Measurements from ENCODE around the gene CCNE1.
"Not testable (repeated sequence)": the region's sequence is repeated elsewhere in the genome, so short reads cannot be mapped to it uniquely, and the experiment has no call there.

The CCNE1 gene

DNA sequence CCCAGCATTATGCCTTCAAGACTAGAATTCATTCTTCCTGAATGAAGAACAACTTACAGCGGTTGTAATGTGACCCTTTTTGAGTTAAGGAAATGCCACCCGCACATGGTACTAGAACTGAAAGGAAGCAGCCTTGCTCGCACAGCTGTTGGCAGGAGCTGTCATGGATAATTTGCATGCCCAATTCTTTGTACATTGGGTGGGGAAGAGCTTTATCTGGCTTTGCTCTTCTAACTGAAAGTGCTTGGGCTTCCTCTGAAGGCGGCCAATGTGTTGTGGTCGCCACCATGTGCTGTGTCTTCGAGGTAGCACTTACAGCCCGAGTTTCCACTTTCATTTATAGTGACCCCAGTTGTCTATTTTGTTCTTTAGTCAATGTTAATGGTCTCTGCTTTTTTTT is 3.4 kb downstream of the CCNE1 start:
- no peak for DNase-seq (ENCODE audit: low read depth)

DNA sequence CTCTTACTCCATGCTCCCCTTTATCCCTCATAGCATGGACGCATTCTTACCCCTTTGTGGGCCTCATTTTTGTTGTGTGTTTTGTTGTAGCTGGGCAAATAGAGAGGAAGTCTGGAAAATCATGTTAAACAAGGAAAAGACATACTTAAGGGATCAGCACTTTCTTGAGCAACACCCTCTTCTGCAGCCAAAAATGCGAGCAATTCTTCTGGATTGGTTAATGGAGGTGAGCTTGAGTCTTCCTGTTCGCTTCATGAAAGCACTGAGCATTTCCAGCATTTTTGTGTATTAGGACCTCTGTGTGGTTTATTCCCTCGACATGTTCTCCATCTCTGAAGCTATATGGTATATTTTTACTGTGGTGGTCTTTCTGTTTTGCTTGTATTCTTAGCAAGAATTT is 5.5 kb downstream of the CCNE1 start:
- no peak for DNase-seq (ENCODE audit: low read depth)

DNA sequence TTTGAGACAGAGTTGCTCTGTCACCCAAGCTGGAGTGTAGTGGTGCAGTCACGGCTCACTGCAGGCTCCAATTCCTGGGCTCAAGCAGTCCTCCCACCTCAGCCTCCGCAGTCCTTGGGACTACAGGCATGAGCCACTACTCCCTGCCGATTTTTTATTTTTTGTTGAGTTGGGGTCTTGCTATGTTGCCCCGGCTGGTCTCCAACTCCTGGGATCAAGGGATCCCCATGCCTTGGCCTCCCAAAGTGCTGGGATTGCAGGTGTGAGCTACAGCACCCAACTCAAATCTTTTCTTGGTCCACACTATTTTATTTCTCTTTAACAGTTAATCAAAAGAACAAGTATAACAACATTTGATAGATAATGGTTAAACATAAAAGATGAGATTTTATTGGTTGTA is 7.5 kb downstream of the CCNE1 start:
- no peak for DNase-seq (ENCODE audit: low read depth)

DNA sequence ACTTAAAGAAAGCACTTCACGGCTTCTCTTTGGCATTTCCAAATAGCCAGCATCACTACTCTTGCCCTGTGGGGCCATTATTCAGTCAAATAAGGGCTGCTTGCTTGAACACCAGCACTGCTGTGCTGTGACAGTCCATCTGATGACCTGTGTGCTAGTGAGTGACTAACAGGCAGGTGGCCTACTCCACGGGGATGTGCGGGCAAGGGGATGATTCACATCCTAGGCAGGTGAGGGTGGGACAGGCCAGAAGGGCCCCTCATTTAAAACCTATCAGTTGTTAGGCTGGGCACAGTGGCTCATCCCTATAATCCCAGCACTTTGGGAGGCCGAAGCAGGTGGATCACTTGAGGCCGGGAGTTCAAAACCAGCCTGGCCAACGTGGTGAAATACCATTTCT is 8.2 kb downstream of the CCNE1 start:
- no peak for DNase-seq (ENCODE audit: low read depth)

DNA sequence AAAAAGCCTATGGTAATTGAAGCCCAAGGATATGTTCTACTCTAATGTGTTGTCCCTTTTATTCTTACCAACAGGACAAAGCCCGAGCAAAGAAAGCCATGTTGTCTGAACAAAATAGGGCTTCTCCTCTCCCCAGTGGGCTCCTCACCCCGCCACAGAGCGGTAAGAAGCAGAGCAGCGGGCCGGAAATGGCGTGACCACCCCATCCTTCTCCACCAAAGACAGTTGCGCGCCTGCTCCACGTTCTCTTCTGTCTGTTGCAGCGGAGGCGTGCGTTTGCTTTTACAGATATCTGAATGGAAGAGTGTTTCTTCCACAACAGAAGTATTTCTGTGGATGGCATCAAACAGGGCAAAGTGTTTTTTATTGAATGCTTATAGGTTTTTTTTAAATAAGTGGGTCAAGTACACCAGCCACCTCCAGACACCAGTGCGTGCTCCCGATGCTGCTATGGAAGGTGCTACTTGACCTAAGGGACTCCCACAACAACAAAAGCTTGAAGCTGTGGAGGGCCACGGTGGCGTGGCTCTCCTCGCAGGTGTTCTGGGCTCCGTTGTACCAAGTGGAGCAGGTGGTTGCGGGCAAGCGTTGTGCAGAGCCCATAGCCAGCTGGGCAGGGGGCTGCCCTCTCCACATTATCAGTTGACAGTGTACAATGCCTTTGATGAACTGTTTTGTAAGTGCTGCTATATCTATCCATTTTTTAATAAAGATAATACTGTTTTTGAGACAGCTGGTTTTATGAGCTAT is 12.0 kb downstream of the CCNE1 start:
- DNase-seq (ENCODE audit: low read depth), result no peak

DNA sequence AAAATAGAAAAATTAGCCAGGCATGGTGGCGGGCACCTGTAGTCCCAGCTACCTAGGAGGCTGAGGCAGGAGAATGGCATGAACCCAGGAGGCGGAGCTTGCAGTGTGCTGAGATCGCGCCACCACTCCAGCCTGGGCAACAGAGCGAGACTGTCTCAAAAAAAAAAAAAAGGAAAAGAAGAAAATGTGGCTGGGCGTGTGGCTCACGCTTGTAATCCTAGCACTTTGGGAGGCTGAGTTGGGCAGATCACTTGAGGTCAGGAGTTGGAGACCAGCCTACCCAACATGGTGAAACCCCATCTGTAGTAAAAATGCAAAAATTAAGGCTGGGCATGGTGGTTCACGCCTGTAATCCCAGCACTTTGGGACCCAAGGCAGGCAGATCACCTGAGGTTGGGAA is 13.5 kb downstream of the CCNE1 start:
- DNase-seq (ENCODE audit: low read depth), result not testable (repeated sequence)

DNA sequence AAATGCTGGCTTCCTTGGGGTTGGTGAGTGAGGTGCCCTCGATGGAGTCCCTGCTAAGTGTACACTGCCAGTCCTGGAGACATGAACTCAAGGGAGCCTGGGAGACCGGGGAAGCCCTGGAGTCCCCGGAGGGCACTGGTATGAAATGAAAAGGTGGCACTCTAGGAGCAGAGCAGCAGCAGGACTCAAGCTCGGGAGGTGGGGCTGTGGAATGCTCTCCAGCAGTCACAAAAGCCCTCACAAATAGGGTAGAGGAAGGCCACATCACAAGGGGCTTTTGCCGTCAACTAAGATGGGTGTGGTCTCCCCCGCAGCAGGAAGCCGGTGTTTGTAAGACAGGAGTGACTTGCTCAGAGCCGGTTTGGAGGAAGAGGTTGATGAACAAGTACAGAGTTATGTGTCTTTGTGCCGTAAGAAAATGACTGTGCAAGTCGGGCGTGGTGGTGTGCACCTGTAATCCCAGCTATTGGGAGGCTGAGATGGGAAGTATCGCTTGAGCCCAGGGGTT is 19.3 kb downstream of the CCNE1 start:
- DNase-seq (ENCODE audit: low read depth), result no peak

DNA sequence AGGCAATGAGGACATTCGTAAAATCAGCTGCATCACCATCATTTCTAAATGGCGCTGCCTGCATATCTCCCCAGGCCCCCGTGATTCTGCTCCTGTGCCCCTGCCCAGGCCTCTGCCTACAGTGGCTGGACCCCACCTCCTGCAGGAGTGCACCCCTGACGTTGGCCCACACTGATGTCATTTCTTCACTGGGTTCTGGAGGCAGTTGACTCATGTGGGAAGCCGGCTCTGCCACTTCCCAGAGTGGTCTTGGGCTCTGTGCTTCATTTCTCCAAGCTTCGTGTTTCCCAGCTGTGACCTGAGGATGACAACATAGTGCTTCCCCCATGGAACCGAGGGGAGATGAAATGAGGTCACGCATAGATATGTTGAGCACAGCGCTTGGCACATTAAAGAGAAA is 19.9 kb downstream of the CCNE1 start:
- no peak for DNase-seq (ENCODE audit: low read depth)

DNA sequence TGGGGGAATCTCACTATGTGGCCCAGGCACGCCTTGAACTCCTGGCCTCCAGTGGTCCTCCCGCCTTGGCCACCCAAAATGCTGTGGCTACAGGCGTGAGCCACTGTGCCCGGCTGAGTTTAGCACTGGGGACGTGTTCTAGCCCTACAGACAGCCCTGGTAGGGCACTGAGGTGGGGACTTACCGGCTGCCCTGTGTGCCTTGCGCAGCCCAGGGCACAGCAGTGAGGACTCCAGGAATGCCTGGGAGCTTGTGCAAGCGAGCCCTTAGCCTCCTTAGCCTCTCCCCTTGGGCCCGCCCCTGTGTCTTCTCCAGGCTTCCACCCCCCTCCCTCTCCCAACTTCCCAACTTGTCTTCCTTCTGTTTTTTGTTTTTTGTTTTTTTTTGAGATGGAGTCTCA is 21.0 kb downstream of the CCNE1 start:
- DNase-seq (ENCODE audit: low read depth), result no peak

DNA sequence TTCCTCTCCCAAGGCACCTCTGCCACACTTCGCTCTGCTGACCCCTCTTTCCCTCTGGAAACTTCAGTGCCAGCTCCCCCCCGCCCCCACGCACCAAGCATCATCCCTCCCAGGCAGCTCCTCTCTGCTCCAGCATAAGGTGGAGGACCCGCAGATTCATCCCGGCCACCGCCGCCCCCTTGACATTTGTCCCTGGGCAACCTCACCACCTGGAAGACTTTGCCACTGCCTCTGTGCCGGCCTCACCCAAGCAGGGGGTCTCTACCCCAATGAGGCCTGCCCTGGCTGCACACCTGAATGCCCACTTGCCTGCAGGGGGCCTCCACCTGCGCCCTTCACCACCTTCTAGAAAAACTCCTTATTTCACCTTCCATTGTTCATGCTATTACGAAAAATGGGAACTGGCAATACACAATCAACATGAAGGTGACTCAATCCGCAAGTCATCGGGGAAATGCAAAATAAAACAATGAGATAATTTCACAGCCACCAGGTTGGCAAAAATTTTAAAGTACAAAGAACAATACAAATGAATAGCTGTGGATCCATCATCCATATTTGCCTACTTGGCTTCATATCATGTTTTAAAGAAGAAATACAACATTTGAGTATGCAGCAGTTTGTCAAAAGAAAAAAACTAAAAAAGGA is 21.9 kb downstream of the CCNE1 start:
- no peak for DNase-seq (ENCODE audit: low read depth)

DNA sequence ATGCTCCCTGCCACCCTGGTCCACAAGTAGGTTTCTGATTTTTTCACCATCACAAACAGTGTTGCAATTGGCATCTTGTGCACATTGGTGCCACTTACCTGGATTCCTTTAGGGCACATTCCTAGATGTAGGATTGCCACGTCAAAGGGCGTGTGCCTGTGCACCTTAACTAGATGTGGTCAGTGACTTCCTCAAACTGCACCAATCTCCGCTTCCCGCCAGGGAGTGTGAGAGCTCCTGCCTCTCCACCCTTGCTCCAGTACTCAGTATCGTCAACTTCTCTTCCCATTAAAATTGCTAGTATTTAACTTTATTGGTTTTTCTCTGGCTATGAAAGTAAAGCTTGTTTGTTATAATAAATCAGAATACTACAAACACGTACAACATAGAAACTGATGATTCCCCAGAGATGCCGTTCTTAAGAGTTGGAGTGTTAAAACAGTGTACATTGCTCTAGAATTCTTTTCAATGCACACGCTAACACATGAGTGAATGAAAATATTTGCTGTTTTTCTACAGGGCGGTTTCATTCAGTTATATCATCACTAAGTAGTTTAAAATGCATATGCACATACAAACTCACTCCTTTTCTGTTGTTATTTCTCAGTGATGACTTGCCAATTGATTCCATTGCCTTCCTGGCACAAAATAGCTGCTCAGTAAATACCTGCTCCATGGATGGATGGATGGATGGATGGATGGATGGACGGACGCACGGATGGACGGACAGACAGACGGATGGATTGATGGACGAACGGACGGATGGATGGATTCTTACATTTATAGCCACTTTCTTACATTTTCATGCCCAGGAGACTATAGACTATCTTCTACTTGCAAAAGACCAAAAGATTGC is 23.4 kb downstream of the CCNE1 start:
- no peak for DNase-seq (ENCODE audit: low read depth)

DNA sequence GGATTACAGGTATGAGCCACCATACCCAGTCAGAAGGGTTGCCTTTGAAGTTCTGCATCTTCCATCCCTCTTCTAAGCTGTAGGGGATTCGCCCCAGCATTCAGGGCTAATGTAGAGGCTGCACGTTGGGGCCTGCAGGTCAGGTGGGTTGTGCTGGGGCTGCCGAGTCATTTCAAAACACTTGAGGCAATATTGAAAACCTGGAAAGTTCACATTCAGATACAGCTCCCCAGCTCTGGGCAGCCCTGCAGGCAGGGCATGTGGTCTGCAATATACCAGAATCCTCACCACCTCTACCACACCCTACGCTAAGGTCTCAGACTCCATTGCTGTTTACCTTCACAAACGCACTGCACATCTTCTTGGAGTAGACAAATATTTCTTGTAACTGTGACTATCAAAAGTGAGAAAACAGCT is 24.6 kb downstream of the CCNE1 start:
- no peak for DNase-seq (ENCODE audit: low read depth)

DNA sequence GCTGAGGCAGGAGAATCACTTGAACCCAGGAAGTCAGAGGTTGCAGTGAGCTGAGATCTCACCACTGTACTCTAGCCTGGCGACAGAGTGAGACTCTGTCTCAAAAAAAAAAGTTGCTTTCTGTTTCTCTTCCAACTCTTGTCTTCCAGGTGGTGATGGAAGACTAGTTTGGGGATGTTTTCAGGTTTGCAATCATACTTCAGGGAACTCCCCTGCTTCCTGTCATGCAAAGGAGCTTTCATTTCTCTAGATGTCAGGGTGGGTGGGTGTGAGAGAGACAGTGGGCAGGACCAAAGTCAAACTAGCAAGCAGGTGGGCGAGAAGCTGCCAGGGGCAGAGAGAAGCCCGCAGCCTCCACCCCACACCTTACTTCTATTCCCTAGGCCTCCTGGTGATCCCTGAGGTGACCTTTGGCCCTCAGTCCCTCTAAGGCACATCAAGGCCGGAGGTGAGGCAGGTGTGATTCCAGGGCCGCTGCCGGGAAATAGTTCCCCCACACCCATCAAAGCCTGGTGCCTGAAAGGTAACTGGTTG is 25.7 kb downstream of the CCNE1 start:
- no peak for DNase-seq (ENCODE audit: low read depth)

DNA sequence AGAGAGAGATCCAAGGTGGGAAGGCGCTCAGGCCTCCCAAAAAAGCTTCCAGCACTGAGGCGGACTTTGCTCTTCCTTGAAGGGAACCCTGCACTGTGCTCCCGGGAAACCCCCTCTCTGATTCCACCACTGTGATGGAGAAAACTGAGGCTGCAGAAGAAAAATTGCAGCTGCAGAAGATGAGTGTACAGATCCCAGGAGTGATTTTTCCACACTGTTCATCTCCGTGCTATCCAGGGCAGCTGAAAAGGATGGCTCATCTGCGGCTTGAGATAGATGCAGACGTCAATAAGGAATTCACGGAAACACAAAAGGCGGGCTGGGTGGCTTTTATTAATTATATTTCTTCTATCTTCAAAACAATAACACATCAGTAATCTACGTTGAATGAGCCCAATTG is 26.2 kb downstream of the CCNE1 start:
- no peak for DNase-seq (ENCODE audit: low read depth)

DNA sequence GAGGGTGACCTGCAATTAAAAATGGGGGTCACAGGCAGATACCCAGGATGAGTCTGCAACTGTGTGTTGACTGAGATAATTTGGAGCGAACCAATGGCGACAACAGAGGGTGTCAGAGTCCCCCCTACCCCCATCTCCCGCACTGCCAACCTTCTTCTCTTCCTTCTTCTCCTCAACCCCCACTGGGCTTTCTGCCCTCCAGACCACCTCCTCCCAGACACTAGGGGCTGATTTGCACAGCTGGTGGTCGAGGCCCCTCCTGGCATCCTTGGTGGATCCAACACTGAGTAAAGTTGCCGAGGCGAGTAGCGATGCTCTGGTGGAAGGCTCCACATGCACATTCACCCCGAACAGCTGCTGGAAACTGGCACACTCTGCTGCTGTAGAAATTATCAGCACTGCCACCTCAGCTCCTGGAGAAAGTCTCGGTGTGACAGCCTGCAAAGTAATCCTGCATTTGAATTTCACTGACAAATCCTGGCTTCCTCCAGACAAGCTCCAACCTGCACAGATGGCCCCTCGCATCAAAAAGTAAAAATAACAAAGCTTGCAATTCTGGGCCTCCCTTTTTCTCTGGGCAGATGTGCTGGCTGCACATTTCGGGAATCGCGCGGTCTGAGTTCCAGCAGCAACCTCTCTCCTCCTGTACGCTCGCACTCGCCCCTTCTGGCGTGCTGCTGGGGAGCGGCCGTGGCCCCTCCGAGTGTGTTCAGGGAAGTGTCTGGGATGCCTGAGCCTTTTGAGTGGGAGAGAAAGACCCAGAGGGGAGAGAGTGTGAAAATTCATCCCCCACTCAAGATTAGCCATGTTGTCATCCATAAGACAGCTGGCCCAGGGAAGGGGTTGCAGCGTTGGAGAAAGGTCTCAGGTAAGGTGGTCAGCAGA is 28.5 kb downstream of the CCNE1 start:
- no peak for DNase-seq (ENCODE audit: low read depth)

DNA sequence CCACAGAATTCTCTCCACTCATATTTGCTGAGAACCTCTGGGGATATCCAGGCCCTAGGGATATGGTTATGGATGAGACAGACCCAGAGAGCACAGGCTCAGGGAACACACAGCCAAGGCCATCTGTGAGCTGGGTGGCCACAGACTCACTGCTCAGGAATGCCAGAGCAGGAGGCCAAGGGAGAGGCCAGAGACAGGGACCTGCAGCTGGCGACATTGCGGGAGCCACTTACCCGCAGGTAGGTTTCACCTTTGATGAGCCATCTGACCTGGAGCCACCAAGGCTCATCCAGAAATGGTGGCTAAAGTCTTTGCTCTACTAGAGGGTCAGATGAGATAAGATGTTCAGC is 29.4 kb downstream of the CCNE1 start:
- no peak for DNase-seq (ENCODE audit: low read depth)

DNA sequence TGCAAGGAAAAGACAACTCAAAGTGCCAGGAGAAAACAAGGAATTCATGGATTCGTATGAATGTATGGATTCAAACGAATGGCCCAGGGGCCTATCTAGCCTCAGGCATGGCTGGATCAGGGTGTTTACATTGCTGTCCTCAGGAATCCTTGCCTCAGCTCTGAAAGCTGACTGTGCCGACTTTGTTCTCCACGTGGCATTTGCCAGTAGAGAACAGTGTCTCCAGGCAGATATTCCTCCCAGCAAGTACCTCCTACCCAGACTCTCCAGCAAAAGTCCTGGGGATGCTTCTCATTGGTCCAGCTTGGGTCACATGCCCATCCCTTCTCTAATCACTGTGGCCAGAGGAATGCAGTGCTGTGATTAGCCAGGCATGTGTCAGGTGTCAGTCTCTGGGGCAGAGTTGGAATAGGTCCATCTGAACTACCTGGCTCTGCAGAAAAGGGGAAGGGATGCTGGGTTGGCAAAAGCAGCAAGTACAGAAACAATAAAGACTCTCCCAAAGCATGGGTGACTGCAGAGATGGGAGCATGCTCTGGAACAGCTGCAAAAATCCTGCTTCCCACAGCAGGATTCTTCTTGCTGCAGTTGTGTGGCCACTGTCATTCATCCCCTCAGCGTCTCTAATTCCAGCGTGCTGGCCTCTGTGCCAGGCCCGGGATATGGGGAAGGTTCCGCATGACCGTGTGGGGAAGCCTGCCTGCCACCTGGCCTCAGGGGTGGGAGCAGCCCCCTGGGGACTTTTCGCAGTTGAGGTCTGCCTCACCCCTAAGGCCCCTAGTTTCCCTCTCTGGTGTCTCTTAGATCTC is 30.0 kb downstream of the CCNE1 start:
- DNase-seq (ENCODE audit: low read depth), result no peak

DNA sequence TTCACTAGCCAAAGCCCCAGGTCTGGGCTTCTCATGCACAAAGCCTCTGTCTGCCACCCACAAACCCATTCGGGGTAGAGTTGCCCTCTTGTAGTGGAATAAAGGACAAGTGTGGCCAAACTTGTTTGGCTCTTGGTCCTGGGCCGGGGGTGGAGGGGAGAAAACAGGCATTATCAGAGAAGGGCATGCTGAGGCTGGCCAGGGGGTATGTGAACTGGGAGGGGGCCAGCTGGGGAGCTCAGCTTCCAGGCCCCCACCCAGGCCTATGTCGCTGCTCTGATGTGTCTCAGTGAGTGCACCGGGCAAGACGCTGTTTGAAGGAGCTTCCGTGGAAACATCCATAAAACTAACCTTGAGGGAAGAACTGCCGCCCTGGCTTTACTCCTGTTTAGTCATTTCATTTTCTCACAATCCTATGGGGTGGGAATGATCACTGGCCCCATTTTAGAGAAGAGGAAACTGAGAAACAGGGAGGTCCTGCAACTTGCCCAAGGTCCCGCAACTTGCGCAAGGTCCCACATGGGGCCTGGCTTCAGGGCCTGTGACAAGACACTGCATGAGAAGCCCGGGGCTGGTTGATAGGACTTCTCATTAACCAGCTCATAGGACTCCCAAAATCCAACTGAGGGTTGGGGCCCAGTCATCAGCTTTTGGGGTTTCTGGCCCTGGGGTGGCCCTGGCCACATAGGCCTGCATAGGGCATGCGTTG is 30.8 kb downstream of the CCNE1 start:
- DNase-seq (ENCODE audit: low read depth), result no peak

DNA sequence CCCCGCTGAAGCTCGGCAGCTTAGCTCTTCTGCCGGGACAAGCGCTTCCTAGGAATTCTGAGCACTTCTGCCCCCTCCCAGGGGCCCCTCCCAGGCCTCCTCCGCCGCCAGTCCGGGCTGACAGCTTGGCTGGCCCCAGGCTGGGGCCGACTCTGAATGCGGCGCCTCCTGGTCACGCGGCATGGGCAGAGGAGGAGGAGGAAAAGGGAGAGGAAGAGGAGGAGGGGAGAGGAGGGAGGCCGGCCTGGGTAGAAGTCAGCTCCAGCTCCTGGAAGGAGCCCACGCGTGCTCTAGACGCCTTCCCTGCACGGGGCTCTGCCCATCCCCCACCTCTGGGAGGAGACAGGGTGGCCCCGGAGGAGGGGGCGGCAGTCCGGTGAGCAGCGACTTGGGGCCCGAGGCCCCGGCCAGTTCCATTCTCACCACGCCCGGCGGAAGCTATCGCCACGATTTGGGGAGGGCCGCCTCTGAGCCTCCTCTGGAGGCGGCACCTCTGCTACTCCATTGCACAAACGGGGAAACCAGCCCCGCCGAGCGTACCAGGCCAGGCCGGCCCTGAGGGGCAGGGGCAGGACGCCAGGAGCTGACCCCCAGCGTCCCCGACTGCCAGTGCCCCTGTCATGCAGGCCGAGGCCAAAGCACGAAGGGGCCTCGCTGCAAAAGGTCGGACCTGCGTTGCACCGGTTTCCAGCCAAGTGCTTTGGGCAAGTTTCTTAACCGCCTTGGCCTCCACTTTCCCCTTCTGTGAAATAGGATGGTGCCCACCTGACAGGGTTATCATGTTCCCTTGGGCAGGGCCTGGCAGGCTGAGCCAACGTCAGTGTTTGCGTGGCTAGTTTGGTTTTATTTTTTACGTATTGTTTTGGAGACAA is 31.6 kb downstream of the CCNE1 start:
- DNase-seq (ENCODE audit: low read depth), result no peak
